LNCAP (cell line): ENCODE results near the gene RANBP17.

Source experiments
- TF ChIP-seq, protein P1 (sequence below): fragments of 450-650 bp; IDR thresholded peaks from 2 replicates; pipeline ENCODE4 v1.5.1; 2017; ENCODE audit warnings: mild to moderate bottlenecking

RANBP17 gene

DNA sequence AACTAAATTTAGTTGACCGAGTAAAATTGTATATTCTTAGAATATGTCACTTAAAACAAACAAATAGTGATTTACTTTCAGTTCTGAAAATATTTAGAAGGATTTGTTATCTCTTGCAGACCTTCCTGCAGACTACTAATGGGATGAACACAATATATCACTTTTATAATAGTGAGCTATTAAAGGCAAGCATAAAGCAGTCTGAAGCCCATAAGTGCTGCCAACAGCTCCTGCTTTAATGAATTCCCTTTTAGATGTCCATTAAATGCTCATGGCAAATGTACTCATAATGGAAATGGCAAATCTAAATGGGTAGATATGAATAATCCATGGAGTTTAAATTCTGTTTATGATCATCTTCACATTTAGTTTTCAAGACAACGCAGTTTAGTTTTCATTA lies 170.2 kb downstream of the RANBP17 start:
- TF ChIP-seq, protein P1, sequence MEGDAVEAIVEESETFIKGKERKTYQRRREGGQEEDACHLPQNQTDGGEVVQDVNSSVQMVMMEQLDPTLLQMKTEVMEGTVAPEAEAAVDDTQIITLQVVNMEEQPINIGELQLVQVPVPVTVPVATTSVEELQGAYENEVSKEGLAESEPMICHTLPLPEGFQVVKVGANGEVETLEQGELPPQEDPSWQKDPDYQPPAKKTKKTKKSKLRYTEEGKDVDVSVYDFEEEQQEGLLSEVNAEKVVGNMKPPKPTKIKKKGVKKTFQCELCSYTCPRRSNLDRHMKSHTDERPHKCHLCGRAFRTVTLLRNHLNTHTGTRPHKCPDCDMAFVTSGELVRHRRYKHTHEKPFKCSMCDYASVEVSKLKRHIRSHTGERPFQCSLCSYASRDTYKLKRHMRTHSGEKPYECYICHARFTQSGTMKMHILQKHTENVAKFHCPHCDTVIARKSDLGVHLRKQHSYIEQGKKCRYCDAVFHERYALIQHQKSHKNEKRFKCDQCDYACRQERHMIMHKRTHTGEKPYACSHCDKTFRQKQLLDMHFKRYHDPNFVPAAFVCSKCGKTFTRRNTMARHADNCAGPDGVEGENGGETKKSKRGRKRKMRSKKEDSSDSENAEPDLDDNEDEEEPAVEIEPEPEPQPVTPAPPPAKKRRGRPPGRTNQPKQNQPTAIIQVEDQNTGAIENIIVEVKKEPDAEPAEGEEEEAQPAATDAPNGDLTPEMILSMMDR = no peak

GRCh38 chr5:171032435-171032973 lies 170.7 kb downstream of the RANBP17 start:
- TF ChIP-seq, protein P1 = no peak

- TF ChIP-seq, protein P1 = no peak
Measured at GRCh38 chr5:171050916-171051315, 189.1 kb downstream of the RANBP17 start.

DNA sequence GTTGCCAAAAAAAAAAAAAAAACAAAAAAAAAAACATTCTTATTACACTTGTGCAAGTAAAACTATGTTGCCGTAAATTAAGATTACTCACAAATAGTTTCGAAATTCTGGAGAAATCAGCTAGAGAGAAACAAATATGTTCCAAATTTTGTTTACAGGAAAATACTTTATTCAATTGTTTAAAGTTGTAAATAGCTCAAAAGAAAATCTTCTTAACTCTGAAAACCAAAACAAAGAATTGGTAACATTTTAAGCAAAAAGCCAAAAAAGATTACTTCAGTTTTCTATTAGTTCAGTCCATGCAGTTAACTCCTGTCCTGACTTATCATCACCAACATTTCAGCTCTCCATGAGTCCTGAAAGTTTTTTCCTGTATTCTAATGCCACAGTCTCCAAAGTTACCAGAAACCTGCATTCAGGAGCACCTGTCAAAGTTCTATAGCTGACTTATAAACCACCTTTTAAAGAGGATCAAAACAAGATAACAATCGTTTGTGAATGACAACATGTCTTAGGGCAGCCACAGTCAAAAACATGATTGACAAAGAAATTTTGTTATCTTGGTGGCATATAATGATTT lies 194.1 kb downstream of the RANBP17 start:
- TF ChIP-seq, protein P1 = no peak

DNA sequence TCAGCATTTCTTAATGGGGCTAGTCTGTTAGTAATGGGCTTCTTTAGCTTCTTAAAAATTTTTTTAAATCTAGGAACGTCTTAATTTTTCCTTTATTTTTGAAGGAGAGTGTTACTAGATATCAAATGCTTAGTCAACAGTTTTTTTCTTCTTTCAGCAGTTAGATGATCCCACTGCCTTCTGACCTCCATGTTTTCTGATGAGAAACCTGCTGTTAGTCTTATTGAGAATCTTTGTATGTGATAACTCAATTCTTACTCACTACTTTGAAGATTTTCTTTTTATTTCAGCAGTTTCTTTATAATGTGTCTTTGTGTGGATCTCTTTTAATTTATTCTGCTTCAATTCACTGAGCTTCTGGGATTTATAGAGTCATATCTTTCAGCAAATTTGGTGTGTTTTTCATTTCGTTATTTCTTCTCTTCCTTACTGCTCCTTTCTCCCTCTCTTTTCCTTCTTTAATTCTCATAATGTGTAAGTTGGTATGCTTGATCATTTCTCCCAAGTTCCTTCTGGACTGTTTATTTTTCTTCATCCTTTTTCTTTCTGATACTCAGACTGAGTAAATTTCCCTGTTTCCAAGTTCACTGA lies 205.8 kb downstream of the RANBP17 start:
- TF ChIP-seq, protein P1 = no peak

DNA sequence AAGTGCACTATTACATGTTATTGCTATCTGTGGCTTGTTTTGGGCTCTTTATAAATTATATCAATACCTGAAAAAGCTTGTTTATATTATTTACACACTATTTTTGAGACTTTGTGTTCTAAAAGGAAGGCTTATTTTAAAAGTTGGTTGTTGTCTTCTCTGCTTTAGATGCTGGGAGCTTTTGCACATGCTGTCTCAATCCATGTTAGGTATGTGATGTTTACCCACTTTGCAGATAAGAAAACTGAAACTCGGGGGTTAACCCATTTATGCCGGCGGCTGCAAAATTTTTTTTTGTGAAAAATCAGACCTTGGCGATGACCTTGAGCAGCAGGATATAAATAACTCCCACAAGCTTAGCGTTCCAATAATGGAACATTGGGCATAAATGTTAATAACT lies 212.9 kb downstream of the RANBP17 start:
- TF ChIP-seq, protein P1 = no peak

DNA sequence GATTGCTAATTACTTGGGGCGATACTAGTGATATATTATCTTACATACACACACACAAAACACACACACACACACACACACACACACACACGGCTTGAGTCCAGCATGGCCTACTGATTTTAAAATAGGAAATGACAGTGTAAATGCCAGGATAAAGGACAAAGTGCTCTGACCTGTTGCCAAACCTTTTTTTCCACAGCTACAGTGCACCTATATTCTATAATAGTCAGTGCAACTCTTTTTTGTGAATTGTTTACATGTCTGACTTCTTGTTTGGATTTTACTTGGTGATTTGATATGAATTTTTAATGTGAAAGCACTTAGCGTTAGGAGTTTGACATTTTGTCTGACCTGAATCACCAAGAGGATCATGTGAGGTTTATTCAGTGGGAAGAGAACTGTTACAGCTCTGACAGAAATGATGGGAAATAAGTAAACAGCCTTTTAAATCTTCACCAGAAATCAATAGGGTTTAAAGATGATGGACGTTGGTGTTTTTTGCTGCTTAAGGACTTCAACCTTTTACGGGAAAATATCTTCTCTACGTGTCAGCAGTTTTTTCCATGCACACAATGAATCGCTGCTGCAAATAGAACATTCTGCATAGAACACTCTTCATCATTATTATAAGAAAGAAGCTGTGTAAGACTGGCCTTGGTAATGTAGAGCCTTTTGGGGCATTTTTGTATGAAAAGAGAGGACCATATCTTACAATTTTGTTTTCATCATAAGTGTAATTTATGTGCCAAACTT lies 218.5 kb downstream of the RANBP17 start:
- TF ChIP-seq, protein P1 = no peak
